Right forelimb (tissue), 1 donor: ENCODE measurements around the gene CHCHD10.
A peak's percentile ranks its signal among the peaks of the same experiment; 100 is the strongest.

Experiments used
- DNase-seq: peaks from one replicate; pipeline ENCODE4 v3.0.0-alpha.2; 2018

CHCHD10 gene

DNA sequence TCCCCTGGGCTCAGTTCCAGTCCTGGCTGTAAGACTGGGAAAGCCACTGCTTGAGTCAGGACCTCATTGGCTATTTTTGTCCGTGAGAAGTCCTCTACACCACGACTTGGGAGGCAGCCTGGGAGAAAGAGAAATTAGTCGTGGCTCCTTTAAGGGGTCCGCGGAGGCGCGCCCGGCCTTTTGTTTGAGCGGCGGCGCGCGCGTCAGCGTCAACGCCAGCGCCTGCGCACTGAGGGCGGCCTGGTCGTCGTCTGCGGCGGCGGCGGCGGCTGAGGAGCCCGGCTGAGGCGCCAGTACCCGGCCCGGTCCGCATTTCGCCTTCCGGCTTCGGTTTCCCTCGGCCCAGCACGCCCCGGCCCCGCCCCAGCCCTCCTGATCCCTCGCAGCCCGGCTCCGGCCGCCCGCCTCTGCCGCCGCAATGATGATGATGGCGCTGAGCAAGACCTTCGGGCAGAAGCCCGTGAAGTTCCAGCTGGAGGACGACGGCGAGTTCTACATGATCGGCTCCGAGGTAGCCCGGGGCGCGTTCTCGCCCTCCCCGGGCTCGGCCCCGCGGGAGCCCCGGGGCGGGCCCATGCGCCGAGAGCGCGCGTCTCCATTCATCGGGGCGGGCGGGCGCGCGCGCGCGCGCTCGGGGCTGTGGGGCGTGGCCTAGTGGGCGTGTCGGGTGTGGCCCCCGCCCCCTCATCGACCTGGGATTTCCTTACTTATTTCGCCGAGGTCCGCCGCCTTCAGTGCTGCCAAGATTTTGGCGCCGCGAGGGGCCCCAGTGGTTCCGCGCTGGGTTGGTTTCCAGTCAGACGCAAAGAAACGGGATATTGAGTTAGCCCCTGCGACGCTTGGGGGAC lies 19.2 kb upstream of the CHCHD10 start, which contains the start of gene SMARCB1:
Gene SMARCB1 (plus strand): TSS at position 215 of the 848 bp plus-strand sequence. CDS start 204 bp downstream, at position 419.
- DNase-seq = peak; percentile 95

DNA sequence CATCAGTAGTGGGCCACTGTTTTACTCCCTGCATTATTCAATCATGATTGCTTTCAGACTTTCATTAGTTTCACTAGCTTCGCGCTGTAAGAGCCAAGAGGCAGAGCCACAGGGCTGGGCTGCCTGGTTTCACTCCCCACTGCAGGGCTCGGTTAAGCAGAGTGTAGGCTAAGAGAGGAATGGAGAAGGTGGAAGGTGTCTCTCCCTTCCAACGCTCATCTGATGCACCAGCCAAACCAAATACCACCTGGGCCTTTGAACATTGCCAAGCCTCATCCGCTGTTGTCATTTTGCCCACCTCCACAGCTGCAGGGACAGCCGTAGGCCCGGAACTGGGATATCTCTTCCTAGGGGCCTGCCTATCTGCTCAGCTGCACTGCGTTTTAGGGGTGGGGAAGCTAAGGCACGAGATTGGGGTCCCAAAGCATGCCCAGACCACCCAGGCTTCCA lies 18.5 kb upstream of the CHCHD10 start:
- DNase-seq = no peak

DNA sequence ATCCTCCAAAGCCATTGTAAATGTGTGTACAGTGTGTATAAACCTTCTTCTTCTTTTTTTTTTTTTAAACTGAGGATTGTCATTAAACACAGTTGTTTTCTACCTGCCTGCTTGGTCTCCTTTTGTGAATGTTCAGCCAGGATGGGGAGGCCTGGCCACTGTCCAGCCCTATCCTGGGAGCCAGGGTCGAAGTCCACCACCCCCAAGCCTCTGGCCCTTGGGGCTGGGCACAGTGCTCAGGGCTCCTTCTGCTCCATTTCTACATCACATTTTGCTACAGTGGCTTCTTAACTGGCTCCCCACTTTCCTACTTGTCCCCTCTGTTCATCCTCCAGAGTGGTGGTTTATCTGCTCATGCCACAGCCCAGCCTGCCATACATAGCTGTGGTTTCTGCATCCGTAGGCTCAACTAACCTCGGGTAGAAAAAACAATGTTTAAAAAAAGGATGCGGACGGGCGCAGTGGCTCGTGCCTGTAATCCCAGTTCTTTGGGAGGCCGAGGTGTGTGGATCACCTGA lies 16.5 kb upstream of the CHCHD10 start:
- DNase-seq = no peak

DNA sequence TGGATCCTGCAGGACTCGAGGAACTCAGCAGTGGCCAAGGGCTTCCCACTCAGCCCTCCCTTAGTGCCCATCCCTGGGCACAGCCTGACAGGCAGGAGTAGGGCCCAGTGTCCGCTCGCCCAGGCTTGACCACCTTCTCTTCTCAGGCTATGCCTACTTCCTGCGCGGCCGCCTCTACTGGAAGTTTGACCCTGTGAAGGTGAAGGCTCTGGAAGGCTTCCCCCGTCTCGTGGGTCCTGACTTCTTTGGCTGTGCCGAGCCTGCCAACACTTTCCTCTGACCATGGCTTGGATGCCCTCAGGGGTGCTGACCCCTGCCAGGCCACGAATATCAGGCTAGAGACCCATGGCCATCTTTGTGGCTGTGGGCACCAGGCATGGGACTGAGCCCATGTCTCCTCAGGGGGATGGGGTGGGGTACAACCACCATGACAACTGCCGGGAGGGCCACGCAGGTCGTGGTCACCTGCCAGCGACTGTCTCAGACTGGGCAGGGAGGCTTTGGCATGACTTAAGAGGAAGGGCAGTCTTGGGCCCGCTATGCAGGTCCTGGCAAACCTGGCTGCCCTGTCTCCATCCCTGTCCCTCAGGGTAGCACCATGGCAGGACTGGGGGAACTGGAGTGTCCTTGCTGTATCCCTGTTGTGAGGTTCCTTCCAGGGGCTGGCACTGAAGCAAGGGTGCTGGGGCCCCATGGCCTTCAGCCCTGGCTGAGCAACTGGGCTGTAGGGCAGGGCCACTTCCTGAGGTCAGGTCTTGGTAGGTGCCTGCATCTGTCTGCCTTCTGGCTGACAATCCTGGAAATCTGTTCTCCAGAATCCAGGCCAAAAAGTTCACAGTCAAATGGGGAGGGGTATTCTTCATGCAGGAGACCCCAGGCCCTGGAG lies 15.7 kb upstream of the CHCHD10 start:
- DNase-seq = no peak

DNA sequence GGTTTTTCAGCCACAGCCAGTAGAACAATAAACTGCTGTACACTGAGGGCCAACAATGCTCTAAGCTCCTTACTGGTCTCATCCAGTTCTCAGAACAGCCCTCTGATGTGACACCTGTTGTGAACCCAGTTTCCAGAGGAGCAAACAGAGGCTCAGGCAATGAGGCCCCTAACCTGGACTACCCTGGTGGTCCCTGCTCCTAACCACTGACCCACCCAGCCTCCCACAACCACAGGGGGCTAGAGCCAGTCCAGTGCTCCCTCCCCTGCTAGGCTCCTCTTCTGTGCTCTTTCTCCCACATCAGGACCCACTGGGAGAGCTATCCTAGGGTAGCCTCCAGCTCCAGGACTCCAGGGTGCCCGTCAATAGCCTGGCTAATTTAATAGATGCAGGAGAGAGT lies 14.9 kb upstream of the CHCHD10 start:
- no peak for DNase-seq

DNA sequence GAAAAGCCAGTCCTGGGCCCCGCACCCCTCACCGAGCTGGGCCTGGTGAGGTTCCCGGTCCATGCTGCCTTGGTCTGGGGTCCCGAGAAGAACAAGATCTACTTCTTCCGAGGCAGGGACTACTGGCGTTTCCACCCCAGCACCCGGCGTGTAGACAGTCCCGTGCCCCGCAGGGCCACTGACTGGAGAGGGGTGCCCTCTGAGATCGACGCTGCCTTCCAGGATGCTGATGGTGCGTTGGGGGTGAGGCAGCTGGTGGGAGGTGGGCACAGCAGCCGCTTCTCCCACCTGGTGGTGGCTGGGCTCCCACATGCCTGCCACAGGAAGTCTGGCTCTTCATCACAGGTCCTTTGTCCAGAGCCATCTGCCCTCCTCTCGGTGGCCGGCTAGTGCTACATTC lies 14.5 kb upstream of the CHCHD10 start:
- DNase-seq = no peak

DNA sequence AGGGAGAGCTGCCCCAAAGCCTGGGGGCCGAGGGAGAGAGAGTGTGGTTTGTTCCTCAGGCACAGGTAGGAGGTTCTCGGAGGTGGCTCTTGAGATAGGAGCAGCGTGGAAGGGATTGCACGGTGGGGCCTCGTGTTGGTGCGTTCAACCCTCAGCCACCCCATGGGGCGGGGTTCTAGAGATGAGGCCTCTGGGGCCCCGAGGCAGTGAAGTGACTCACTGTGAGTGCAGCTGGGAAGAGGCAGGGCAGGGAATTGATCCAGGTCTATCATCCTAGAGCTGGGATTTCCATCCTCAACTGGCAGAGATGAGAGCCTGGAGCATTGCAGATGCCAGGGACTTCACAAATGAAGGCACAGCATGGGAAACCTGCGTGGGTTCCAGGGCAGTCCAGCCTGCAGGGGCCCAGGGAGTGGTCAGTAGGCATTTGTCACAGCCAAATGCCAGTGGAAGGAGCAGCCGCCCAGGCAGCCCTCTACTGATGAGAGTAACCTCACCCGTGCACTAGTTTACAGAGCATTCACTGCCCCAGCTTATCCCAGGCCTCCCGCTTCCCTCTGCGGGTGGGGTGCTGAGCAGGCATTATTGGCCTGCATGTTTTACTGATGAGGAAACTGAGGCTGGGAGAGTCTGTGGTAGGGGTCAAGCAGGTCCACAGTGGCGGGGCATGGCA lies 13.9 kb upstream of the CHCHD10 start:
- no peak for DNase-seq

DNA sequence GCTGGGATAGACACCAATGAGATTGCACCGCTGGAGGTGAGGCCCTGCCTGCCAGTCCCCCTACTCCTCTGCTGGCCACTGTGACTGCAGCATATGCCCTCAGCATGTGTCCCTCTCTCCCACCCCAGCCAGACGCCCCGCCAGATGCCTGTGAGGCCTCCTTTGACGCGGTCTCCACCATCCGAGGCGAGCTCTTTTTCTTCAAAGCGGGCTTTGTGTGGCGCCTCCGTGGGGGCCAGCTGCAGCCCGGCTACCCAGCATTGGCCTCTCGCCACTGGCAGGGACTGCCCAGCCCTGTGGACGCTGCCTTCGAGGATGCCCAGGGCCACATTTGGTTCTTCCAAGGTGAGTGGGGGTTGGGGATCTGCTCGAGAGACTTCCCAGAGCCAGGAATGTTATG lies 13.3 kb upstream of the CHCHD10 start:
- no peak for DNase-seq

DNA sequence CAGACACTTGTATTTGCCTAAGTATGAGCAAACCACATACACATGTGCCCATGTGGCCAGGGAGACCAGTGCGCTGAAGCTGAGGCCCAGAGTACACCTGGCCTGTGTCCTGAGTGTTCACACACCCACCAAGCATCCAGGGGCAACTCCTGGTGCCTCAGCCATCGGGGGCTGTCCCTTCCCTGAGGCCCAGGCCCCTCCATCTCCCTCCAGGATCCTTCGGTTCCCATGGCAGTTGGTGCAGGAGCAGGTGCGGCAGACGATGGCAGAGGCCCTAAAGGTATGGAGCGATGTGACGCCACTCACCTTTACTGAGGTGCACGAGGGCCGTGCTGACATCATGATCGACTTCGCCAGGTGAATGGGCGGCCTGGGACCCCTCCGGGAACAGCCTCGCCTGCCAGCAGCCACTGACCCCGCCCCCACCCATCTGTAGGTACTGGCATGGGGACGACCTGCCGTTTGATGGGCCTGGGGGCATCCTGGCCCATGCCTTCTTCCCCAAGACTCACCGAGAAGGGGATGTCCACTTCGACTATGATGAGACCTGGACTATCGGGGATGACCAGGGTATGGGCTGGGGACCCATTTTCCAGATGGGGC lies 12.5 kb upstream of the CHCHD10 start:
- no peak for DNase-seq

DNA sequence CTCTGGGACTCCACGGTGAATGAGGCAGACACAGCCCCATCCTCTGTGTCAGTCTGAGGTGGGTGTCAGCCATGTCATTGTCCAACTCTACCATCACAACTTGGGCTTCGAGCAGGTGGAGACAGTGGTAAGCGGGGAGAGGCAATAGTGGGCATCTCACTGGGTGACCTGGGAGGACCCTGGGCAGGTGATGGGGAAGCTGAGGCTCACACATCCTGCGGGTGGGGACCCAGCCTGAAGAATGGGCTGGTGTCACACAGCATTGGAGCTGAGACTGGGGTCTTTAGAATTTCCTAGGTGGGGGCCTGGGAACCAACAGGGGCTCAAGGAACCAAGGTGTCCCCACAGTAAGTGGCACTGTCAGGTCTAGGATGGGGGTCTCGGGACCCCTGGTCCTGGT lies 12.0 kb upstream of the CHCHD10 start:
- DNase-seq = no peak

DNA sequence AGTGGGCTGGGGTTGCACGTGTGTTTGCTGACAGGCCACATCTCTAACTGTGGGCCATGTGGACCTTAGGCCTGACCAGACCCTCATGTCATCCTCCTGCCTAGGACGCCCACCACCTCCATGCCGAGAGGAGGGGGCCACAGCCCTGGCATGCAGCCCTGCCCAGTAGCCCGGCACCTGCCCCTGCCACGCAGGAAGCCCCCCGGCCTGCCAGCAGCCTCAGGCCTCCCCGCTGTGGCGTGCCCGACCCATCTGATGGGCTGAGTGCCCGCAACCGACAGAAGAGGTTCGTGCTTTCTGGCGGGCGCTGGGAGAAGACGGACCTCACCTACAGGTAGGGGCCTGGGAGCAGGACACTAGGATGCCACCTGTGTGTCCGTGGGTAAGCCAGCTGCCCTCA lies 11.3 kb upstream of the CHCHD10 start:
- no peak for DNase-seq

DNA sequence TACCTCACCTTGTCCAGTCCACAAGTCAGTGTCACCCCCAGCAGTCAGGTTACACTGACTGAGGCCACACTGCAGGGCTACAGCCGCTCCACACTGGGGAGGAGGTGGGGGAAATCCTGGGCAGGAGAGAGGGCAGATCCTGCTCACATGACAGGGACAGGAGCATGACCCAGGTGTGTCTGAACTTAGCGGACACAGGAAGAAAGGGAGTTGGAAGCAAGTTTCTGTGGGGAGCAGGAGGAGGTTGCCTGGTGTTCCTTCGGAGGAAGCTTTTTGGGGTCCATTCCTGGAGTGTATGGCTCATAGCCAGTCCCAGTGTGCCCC lies 10.8 kb upstream of the CHCHD10 start:
- no peak for DNase-seq

DNA sequence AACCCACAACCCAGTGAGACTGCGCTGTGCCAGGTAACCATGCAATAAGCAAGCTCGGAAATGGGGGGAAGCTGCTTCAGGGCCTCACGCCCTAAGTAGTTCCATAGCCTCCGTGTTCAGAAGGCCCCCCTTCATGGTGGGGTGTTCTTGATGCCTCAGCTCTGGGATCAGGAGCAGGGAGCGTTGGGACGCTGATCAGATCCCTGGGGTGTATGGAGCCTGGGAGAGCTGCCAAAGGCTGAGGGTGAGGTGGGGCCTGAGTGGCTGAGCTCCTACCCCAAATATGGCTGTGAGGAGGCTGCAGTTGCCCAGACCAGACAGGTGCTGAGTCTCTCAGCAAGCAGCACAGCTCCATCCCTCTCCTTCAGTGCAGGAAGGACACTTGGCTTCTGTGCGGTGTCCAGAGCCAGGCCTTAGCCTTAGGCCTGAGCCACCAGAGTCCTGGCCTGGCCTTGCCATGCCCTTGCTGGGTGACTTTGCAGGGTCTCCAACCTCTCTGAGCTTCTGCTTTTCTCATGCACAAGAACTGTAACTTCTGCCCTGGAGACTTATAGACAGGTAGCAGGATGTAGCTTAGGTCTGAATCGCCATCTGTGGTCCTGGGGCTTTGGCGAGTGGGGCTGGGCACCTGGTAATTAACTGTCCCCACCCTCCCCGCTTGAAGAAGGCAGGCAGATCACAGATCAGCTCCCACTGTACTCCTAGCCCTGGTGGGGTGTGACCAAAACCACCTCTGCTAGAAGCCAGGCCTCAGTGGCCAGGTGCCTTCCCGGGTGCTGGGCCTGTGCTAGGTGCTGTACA lies 10.2 kb upstream of the CHCHD10 start:
- no peak for DNase-seq

DNA sequence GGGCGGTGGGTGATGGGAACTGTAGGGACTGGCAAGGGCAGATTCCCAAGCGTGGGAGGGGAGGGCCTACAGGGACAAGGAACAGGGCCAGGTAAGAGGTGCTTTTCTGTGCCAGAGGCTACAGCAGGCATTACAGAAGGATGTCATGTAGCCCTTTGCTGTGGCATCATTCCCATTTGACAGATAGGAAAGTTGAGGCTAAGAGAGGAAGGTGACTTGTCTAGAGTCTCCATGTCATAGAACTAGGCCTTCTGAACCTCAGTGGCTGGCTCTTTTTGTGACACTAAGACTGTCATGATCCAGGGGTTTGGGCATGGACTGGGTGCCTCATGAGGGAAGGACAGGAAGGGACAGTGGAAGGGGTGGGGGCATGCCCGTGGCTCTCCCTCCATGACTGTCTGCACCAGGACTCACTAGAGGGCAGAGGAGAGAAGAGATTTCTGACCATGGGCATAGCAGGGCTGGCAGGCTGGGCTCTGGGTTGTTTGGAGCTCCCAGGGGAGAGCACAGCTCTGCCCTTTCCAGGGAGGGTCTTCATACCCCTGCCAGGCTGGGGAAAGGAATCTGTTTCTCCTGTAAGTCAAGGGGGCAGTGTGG lies 8.1 kb upstream of the CHCHD10 start:
- DNase-seq = no peak

DNA sequence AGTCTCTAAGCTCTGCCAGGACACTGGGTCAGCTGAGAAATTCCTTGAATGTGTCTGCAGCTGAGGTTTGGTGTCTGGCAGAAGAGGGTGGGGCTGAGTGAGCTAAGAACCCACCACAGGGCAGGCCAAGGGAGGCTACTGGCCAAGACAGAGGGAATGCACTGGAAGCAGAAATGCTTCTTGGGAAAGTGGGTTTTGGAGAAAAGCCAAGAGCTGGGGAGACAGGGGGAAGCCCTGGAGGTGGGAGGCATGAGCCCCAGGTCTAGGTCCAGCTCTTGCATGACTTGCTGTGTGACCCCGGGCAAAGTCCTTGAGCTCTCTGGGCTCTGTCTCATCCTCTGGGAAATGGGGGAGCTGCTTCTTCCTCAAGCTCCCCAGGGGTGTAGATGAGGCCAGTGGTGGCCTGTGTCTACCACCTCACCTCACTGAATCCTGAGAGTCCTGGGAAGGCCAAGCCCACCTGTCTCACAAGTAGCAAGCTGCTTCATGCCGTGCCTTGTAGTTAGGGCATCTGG lies 7.2 kb upstream of the CHCHD10 start:
- no peak for DNase-seq

DNA sequence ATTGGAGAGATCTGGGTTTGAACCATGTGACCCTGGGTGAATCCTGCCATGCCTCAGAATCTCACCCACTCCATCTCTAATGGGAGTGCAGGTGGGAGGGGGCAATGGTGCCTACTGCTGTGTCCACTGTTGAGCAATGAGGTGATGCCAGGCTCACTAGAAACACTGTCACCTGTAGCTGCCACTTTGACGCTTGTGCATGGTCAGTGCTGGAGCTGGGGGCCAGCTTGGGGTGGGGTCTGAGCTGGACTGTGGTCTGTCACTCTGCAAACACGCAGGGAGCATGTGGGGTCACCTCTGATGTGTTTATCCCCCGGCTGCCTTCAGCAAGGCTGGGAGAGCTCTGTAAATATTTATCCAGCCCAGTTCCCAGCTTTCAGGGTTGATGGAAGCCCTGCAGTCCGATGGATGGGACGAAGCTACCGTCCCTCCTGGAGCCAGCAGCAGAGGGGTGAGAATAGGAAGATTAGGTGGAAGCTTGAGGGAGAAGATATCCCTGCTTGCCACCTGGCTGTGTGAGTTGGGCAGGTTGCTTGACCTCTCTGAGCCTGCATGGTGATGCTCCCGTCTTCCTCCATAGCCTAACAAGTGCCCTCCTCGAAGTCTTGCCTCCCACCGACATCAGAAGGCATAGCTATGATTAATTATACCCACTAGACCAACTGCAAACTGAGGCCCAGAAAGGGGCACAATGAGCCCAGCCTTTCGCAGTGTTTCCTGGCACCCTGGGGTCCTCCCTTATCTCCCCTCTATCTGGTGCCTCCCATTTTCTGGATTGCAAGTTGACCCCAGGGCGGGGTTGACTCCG lies 6.5 kb upstream of the CHCHD10 start:
- no peak for DNase-seq

DNA sequence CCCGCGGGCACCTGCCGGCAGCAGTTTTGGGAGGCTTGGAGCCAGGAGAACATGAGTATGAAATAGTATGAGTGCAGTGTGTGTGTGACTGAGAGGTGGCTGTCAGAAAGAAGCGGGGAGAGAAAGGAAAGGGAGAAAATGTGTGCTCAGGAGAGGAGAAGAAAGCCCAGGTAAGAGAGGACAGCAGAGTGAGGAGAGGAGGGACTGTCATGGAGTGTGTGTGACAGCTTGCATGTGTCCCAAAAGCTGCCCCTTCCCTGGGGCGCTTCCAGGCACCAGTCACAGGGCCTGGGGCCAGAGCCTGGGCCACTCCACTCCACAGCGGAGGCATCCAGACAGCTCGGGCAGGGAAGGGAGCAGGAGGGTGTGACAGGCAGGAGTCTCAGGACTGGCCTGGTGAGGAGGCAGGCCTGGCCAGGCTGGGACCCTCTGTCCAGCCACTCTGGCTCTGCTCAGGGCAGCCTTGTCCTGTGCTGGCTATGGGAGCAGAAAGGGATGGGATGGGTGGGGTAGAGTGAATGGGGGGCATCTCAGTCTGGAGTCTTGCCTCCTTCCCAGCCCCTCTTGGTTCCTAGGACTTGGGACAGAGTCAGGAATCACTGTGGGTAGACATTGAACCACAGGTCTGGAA lies 5.8 kb upstream of the CHCHD10 start:
- DNase-seq = no peak

DNA sequence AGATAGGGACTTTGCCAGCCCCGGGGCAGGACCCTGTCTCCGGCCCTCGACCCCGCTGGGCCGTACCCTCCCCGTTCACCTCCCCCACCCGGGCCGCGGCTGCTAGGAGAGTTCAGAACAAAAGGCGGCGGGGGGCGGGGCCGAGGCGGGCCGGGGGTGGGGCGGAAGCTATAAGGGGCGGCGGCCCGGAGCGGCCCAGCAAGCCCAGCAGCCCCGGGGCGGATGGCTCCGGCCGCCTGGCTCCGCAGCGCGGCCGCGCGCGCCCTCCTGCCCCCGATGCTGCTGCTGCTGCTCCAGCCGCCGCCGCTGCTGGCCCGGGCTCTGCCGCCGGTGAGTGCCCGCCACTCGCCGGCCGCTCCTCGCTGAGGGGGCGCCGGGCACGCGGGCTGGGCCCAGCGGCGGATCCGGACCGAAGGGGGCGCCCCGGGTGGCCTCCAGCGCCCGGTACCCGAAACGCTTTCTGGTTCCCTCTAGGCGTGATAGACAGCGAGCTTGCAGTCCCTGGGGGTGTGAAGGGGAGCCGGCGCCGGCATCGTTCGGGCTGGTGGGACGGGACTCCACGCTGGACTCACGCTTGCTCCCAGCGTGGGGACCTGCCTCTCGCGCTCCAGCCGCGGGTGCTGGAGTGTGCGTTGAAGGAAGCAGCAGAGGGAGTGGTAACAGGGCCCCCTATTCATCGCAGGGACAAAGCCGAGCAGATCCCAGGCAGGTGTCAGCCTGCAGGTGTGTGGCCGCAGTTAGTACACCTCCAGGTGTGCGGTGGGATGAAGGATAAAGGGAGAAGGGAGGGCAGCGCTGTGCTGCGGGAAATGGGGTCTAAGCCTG lies 5.1 kb upstream of the CHCHD10 start, which contains the start of gene MMP11:
Gene MMP11 (plus strand): TSS at position 201 of the 825 bp plus-strand sequence. CDS start 22 bp downstream, at position 223.
- peak; percentile 80 for DNase-seq

DNA sequence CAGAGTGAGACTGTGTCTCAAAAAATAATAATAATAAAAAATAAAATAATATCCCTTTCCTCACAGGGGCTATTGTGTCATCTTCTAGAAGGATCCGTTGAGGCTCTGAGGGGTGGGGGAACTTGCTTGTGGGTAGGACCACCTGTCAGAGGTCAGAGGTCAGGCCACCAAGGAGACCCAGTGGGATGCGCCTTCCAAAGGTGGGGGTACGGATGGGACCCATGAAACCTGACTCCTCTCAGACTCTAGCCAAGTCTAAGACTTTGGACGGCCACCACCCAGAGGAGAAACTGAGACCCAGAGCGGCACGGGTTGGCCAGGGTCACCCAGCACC lies 4.5 kb upstream of the CHCHD10 start:
- DNase-seq = no peak
